Measurements from ENCODE around the gene RPL3. TPM values are rescaled to one million over a fixed set of nuclear protein-coding genes. Genes with fewer than 3 reads are reported as not detected.

RPL3 gene
- total RNA-seq, 2 experiments from 2014 or later, result 3,952 to 3,974 TPM

GRCh38 chr22:39263626-39264348 is 55.6 kb downstream of the RPL3 start:
- Histone ChIP-seq H3K27ac (ENCODE audit: low read depth in 1 of 2, low read length in 2 of 2) (no peak overlapping the region), H3K27me3 (ENCODE audit: control insufficient read depth in 1 of 2, insufficient read depth in 2 of 2, low read length in 2 of 2) (no peaks in the 10 kb centered on the region), H3K4me3 (ENCODE audit: low read length) (no peak overlapping the region), H3K4me1 (ENCODE audit: insufficient read depth, low read length) (no peaks in the 10 kb centered on the region), H3K36me3 (ENCODE audit: insufficient read depth, low read length) (no peaks in the 10 kb centered on the region), H3K9me3 (ENCODE audit: control insufficient read depth in 1 of 2, insufficient read depth in 1 of 2, low read length in 2 of 2) (peaks cover 4 to 29% of the 10 kb centered on the region in 2 experiments)
- ChIA-PET POLR2A (no interaction called here), CTCF (no interaction called here)
- no peak for TF ChIP-seq CTCF (IDR thresholded peaks at IDR 0.05)
- Mint-ChIP-seq H3K27ac (no peak overlapping the region), H3K36me3 (ENCODE audit: low read depth) (no peaks in the 10 kb centered on the region), H3K4me3 (no peak overlapping the region), H3K9me3 (no peaks in the 10 kb centered on the region), H3K4me1 (ENCODE audit: low read depth) (no peaks in the 10 kb centered on the region), H3K27me3 (no peaks in the 10 kb centered on the region)
- intact Hi-C loops (cut with DNase I, micrococcal nuclease), result no loop called here
- ATAC-seq (ENCODE audit: poor library complexity) (no peak), DNase-seq (no peak)

Other genes with a start within 250 kb of the RPL3 start
- 10 to 100 TPM; 18.8 to 20.6 TPM for gene APOBEC3G, start 242.3 kb downstream of the RPL3 start, total RNA-seq
- gene APOBEC3H, start 222.4 kb downstream of the RPL3 start, total RNA-seq, result under 1 TPM; 0.67 to 0.85 TPM
- 10 to 100 TPM; 48.6 to 49.1 TPM for gene CBX7, start 166.9 kb downstream of the RPL3 start, total RNA-seq
- under 1 TPM; 0.45 to 0.69 TPM for gene PDGFB, start 74.6 kb downstream of the RPL3 start, total RNA-seq
- under 1 TPM; 0.44 to 0.59 TPM for gene SYNGR1, start 30.4 kb upstream of the RPL3 start, total RNA-seq
- 10 to 100 TPM; 19.8 to 20.1 TPM for gene TAB1, start 80.2 kb upstream of the RPL3 start, total RNA-seq
- under 1 TPM in 1 of 2 experiments, not detected in 1; 0.17 TPM for gene MGAT3, start 137.4 kb upstream of the RPL3 start, total RNA-seq
- gene MIEF1, start 182.7 kb upstream of the RPL3 start, total RNA-seq, result 10 to 100 TPM; 19.8 to 20.4 TPM
- gene ATF4, start 200.9 kb upstream of the RPL3 start, total RNA-seq, result 100 to 1,000 TPM; 358 to 365 TPM
- gene RPS19BP1, start 213.1 kb upstream of the RPL3 start, total RNA-seq, result 10 to 100 TPM; 65.8 to 69.7 TPM

Data from CD4-positive, alpha-beta T cell (primary cell).